ENCODE measurements around the gene DDX20. TPM values are rescaled to one million over a fixed set of nuclear protein-coding genes. Genes with fewer than 3 reads are reported as not detected.

DDX20 gene
- total and polyA plus RNA-seq, 3 experiments from 2014 or later = 9.8 to 22.7 (median 21.8) TPM

DNA sequence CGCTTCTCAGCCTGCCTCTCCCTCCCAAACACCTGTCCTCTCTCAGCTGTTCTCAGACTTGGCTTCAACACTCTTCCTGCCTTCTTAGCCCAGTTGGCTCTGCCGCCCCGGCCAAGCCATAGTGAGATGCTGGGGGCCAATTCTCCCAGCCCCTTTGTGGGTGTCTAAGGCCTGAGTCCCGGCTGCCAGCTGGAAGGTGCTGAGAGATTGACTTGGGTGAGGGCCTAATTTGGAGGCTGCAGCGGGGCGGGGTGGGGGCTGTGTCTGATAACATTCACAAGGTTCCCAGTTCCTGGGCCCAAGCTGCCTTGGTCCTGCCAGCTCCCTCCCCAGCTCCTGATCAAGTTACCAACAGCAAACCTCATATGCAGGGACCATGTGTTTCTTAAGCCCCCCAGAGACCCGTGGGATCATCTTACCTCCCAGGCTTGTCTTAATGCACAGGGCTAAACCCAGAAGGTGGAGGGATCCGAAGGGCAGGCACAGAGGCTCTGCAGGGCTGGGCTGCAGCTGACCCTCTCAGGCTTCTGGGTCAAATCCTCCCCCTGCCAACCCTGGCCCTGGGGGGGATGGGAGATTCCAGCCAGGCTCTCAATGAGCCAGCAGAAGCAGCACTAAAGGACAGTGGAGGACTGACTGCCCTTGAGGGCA, 26.3 kb upstream of the DDX20 start:
- H3K4me1 Mint-ChIP-seq = peaks cover 0 to 1% (median 0%) of the 10 kb centered on the region in 3 donors
- ChIA-PET CTCF (interaction anchor here (0.8 kb wide), 1 partner anchor 15 kb away, joined by 3 read pairs; no protein-coding TSS in a partner anchor), POLR2A (no interaction called here)

DNA sequence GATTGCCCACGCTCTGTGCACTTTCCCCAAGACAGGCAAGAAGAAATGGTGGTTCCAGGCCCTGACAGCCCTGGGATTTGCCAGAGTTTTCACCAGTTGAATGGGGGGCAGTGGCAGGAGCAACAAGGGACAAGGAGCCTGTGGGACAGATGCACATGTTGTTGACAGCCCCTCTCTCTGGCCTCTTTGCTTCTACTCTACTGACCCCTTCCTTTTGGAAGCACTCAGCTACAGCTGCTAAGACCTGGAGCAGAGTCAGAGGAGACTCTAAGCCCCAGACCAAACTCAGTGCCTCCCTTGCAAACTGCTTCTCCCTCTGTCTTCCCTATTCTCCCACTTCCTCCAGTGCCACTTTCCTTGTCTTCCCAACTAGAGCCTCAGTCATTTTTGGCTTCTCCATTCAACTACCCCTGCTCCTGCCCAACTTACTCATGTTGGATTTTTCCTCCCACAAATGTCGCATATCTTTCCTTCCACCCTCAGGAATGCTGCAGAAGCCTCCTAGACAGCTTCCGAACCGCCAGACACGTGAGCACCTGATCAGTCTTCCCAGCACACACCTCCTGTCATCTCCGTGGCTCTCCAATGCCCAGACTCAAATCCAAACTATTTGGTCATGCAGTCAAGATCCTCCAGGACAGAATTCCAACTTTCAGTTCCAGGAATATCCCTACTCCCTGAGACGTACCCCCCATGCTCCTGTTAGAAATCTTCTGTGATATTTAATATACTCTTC, 25.6 kb upstream of the DDX20 start:
- no peaks in the 10 kb centered on the region for H3K9me3 Mint-ChIP-seq

More for the DNA sequence above, 26.3 kb upstream of the DDX20 start:
- Mint-ChIP-seq H3K27me3 (peaks cover 0 to 2% of the 10 kb centered on the region in 2 donors), H3K36me3 (peaks cover 0 to 2% (median 0%) of the 10 kb centered on the region in 3 donors), H3K4me3 (no peak overlapping the region), H3K9me3 (no peaks in the 10 kb centered on the region), H3K27ac (no peak overlapping the region)
- Histone ChIP-seq H3K36me3 (ENCODE audit: insufficient read depth, low read length) (no peaks in the 10 kb centered on the region), H3K9me3 (ENCODE audit: low read length) (no peaks in the 10 kb centered on the region), H3K27me3 (ENCODE audit: insufficient read depth, low read length, poor library complexity, severe bottlenecking) (no peaks in the 10 kb centered on the region), H3K27ac (ENCODE audit: low read depth, low read length) (no peak overlapping the region), H3K4me3 (ENCODE audit: low read length) (no peak overlapping the region), H3K4me1 (ENCODE audit: insufficient read depth, low read length) (no peaks in the 10 kb centered on the region)
- no peak for DNase-seq

DNA sequence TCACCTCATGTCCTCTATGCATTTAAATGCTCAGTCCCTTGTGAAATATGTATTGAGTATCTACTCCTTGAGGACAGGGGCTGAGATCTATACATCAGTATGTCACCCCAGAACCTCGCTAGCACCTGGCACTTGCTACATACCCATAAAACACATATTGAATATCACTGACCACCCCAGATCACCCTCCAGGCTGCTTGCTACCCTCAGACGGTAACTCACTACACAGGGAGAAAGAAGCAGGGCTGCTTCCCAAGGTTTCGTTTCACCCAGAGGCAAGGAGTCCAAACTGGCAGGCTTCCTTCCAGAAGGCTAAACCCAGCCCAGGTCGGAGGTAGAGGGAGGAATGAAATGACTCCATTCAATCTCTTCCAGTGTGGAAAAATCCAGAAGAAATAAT, 25.0 kb upstream of the DDX20 start:
- Histone ChIP-seq H3K4me1 (ENCODE audit: insufficient read depth, low read length) (no peaks in the 10 kb centered on the region), H3K27me3 (ENCODE audit: insufficient read depth, low read length, poor library complexity, severe bottlenecking) (no peaks in the 10 kb centered on the region), H3K4me3 (ENCODE audit: low read length) (no peak overlapping the region), H3K9me3 (ENCODE audit: low read length) (no peaks in the 10 kb centered on the region), H3K27ac (ENCODE audit: low read depth, low read length) (no peak overlapping the region), H3K36me3 (ENCODE audit: insufficient read depth, low read length) (no peaks in the 10 kb centered on the region)
- Mint-ChIP-seq H3K27me3 (peaks cover 0 to 2% of the 10 kb centered on the region in 2 donors), H3K4me1 (no peaks in the 10 kb centered on the region), H3K27ac (peak overlapping the region in 1 of 8 donors; percentile 16), H3K4me3 (no peak overlapping the region), H3K9me3 (no peaks in the 10 kb centered on the region), H3K36me3 (peaks cover 0 to 2% (median 0%) of the 10 kb centered on the region in 3 donors)
- ChIA-PET CTCF (interaction anchor here (1.6 kb wide), 1 partner anchor 17 kb away, joined by 5 read pairs; no protein-coding TSS in a partner anchor), POLR2A (no interaction called here)
- DNase-seq = no peak

More for the DNA sequence above, 25.6 kb upstream of the DDX20 start:
- Histone ChIP-seq H3K4me1 (ENCODE audit: insufficient read depth, low read length) (no peaks in the 10 kb centered on the region), H3K27ac (ENCODE audit: low read depth, low read length) (no peak overlapping the region), H3K4me3 (ENCODE audit: low read length) (no peak overlapping the region), H3K27me3 (ENCODE audit: insufficient read depth, low read length, poor library complexity, severe bottlenecking) (no peaks in the 10 kb centered on the region), H3K9me3 (ENCODE audit: low read length) (no peaks in the 10 kb centered on the region), H3K36me3 (ENCODE audit: insufficient read depth, low read length) (no peaks in the 10 kb centered on the region)
- ChIA-PET POLR2A (no interaction called here), CTCF (no interaction called here)
- peak overlapping the region in 1 of 8 donors; percentile 16 for H3K27ac Mint-ChIP-seq
- H3K4me3 Mint-ChIP-seq = no peak overlapping the region
- no peak for DNase-seq
- peaks cover 0 to 2% of the 10 kb centered on the region in 2 donors for H3K27me3 Mint-ChIP-seq
- H3K4me1 Mint-ChIP-seq = no peaks in the 10 kb centered on the region
- peaks cover 0 to 2% (median 0%) of the 10 kb centered on the region in 3 donors for H3K36me3 Mint-ChIP-seq

DNA sequence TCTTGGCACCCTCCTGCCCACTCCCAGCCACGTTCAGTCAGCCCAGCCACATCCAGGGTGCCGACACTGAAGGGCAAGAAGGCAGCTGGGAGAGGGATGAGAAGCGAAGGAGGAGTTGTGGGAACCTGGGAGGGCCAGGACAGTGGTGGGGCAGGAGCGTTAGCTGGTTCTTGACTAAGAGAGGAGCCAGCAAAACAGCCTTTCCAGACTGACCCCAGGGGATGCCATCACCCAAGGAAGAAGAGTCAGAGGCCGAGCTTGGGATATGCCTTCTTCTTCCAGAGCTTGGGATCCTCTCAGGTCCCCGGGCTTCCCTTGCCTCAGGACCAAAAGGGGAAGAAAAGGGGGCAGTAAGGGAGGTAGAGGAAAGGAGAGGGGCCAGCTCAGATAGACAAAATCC, 23.7 kb upstream of the DDX20 start:
- POLR2A ChIA-PET = no interaction called here
- no peaks in the 10 kb centered on the region for H3K9me3 ChIP-seq (ENCODE audit: low read length)
- Mint-ChIP-seq H3K27me3 (peaks cover 0 to 5% of the 10 kb centered on the region in 2 donors), H3K4me1 (no peaks in the 10 kb centered on the region), H3K4me3 (no peak overlapping the region), H3K9me3 (no peaks in the 10 kb centered on the region), H3K27ac (peak overlapping the region in 1 of 8 donors; percentile 86), H3K36me3 (peaks cover 0 to 2% (median 0%) of the 10 kb centered on the region in 3 donors)
- CTCF ChIA-PET = interaction anchor here (1.0 to 1.6 kb wide), 4 partner anchors 15 to 38 kb away, joined by 3 to 5 read pairs (median 4); no protein-coding TSS in a partner anchor
- no peaks in the 10 kb centered on the region for H3K36me3 ChIP-seq (ENCODE audit: insufficient read depth, low read length)
- H3K27ac ChIP-seq (ENCODE audit: low read depth, low read length) = no peak overlapping the region
- H3K4me3 ChIP-seq (ENCODE audit: low read length) = no peak overlapping the region
- H3K27me3 ChIP-seq (ENCODE audit: insufficient read depth, low read length, poor library complexity, severe bottlenecking) = peaks cover 10% of the 10 kb centered on the region
- H3K4me1 ChIP-seq (ENCODE audit: insufficient read depth, low read length) = no peaks in the 10 kb centered on the region
- DNase-seq = no peak

DNA sequence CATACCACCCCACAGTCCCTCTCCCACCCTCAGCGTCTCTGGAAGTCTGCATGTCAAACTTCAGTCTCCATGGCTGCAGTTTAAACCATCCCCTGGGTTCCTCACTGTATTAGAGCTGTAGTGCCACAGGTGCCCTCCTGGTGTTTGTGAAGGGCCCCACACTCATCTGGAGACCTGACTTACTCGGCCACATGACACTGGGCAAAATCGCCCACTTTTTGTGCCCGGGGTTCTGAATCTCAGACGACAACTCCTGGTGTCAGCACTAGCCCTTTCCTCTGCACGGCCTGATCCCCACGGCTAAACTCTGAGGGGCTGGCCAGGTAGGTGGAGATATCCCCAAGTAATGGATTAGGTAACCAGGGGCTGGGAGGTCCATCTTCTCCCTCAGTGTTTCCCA, 23.0 kb upstream of the DDX20 start:
- no peak for DNase-seq
- peaks cover 14% of the 10 kb centered on the region for H3K27me3 ChIP-seq (ENCODE audit: insufficient read depth, low read length, poor library complexity, severe bottlenecking)
- POLR2A ChIA-PET = no interaction called here
- H3K4me1 Mint-ChIP-seq = peaks cover 2 to 4% (median 4%) of the 10 kb centered on the region in 3 donors
- H3K4me1 ChIP-seq (ENCODE audit: insufficient read depth, low read length) = peaks cover 2% of the 10 kb centered on the region
- H3K36me3 ChIP-seq (ENCODE audit: insufficient read depth, low read length) = no peaks in the 10 kb centered on the region
- peak overlapping the region in 1 of 8 donors; percentile 40 for H3K27ac Mint-ChIP-seq
- H3K27ac ChIP-seq (ENCODE audit: low read depth, low read length) = no peak overlapping the region
- peaks cover 0 to 7% of the 10 kb centered on the region in 2 donors for H3K27me3 Mint-ChIP-seq
- no peaks in the 10 kb centered on the region for H3K9me3 Mint-ChIP-seq
- peaks cover 0 to 2% (median 0%) of the 10 kb centered on the region in 3 donors for H3K36me3 Mint-ChIP-seq
- no peak overlapping the region for H3K4me3 ChIP-seq (ENCODE audit: low read length)
- CTCF ChIA-PET = interaction anchor here (1.0 to 1.4 kb wide), 2 partner anchors 16 to 37 kb away, joined by 3 to 4 read pairs; no protein-coding TSS in a partner anchor
- H3K4me3 Mint-ChIP-seq = no peak overlapping the region
- no peaks in the 10 kb centered on the region for H3K9me3 ChIP-seq (ENCODE audit: low read length)

DNA sequence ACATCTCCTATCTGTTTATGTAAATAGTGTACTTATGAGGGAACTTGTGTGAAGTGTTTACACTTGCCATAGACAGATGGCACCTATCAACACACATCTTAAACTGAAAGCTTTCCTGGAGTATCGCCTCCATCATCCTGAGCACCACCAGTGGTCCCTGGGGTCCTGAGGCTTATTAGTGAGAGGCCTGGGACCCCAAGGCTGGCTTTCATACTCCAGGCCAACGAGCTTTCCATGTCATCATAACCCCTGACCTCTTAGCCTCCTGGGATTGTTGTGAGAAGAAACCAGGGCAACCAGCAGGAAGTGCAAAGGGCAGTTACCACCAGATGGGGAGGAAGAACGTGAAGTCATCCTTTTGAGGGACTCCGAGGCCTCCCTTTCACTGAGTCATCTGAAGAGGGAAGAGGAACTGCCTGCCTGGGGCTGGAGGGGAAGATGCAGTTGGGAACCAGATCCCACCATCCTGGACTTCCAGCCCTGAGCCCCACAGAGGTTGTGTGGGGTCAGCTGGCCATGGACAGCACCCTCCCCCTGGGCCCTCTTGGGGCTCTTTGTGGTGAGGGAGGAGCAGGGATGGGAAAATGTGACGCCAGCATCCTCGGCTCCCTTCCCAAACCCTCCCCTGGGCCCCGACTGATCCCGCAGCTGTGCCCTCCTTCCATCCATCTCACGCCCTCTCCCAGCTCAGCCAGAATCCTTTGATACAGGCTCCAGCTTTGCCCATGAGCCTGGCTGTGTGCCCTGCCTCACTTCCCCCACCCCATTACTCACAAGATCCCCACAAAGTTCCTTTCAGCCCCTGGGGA, 22.3 kb upstream of the DDX20 start:
- ChIA-PET POLR2A (no interaction called here), CTCF (interaction anchor here (1.8 kb wide), 1 partner anchor 19 kb away, joined by 5 read pairs; no protein-coding TSS in a partner anchor)
- H3K9me3 ChIP-seq (ENCODE audit: low read length) = no peaks in the 10 kb centered on the region
- Mint-ChIP-seq H3K4me1 (peaks cover 7 to 10% (median 10%) of the 10 kb centered on the region in 3 donors), H3K9me3 (no peaks in the 10 kb centered on the region), H3K36me3 (peaks cover 0 to 2% (median 1%) of the 10 kb centered on the region in 3 donors), H3K27me3 (peaks cover 0 to 7% of the 10 kb centered on the region in 2 donors), H3K4me3 (no peak overlapping the region), H3K27ac (peak overlapping the region in 1 of 8 donors; percentile 31)
- DNase-seq = no peak
- H3K4me1 ChIP-seq (ENCODE audit: insufficient read depth, low read length) = peaks cover 9% of the 10 kb centered on the region
- peaks cover 21% of the 10 kb centered on the region for H3K27me3 ChIP-seq (ENCODE audit: insufficient read depth, low read length, poor library complexity, severe bottlenecking)
- H3K4me3 ChIP-seq (ENCODE audit: low read length) = no peak overlapping the region
- H3K27ac ChIP-seq (ENCODE audit: low read depth, low read length) = no peak overlapping the region
- no peaks in the 10 kb centered on the region for H3K36me3 ChIP-seq (ENCODE audit: insufficient read depth, low read length)

DNA sequence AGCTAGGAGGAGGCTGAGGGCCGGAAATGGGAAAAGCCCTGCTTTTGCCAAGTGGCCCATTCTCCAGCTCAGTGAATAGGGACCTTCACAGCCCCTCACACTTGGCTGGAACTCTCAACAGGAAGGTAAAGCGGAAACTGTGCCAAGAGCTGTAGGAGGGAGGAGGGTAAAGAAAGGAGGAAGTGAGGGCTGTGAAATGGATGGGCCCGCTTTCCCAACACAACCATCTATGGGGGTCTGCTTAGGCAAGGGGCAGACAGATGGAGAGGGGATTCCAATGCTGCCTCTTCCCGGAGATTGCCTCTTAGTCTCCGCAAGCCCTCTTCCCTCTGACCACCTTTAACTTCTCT, 21.7 kb upstream of the DDX20 start:
- no peak overlapping the region for H3K4me3 ChIP-seq (ENCODE audit: low read length)
- ChIA-PET CTCF (interaction anchor here (1.8 kb wide), 1 partner anchor 19 kb away, joined by 5 read pairs; no protein-coding TSS in a partner anchor), POLR2A (no interaction called here)
- no peak overlapping the region for H3K4me3 Mint-ChIP-seq
- no peak overlapping the region for H3K27ac ChIP-seq (ENCODE audit: low read depth, low read length)
- peaks cover 9 to 14% (median 10%) of the 10 kb centered on the region in 3 donors for H3K4me1 Mint-ChIP-seq
- H3K4me1 ChIP-seq (ENCODE audit: insufficient read depth, low read length) = peaks cover 11% of the 10 kb centered on the region
- H3K27ac Mint-ChIP-seq = no peak overlapping the region
- H3K36me3 Mint-ChIP-seq = peaks cover 0 to 4% (median 2%) of the 10 kb centered on the region in 3 donors
- H3K9me3 ChIP-seq (ENCODE audit: low read length) = no peaks in the 10 kb centered on the region
- H3K36me3 ChIP-seq (ENCODE audit: insufficient read depth, low read length) = no peaks in the 10 kb centered on the region
- no peaks in the 10 kb centered on the region for H3K9me3 Mint-ChIP-seq
- peaks cover 21% of the 10 kb centered on the region for H3K27me3 ChIP-seq (ENCODE audit: insufficient read depth, low read length, poor library complexity, severe bottlenecking)
- H3K27me3 Mint-ChIP-seq = peaks cover 4 to 9% of the 10 kb centered on the region in 2 donors
- DNase-seq = no peak

Measured in CD8-positive, alpha-beta memory T cell (primary cell).